ENCODE measurements around the gene BICC1. TPM values are rescaled to one million over a fixed set of nuclear protein-coding genes. Genes with fewer than 3 reads are reported as not detected.

BICC1 gene, protein sequence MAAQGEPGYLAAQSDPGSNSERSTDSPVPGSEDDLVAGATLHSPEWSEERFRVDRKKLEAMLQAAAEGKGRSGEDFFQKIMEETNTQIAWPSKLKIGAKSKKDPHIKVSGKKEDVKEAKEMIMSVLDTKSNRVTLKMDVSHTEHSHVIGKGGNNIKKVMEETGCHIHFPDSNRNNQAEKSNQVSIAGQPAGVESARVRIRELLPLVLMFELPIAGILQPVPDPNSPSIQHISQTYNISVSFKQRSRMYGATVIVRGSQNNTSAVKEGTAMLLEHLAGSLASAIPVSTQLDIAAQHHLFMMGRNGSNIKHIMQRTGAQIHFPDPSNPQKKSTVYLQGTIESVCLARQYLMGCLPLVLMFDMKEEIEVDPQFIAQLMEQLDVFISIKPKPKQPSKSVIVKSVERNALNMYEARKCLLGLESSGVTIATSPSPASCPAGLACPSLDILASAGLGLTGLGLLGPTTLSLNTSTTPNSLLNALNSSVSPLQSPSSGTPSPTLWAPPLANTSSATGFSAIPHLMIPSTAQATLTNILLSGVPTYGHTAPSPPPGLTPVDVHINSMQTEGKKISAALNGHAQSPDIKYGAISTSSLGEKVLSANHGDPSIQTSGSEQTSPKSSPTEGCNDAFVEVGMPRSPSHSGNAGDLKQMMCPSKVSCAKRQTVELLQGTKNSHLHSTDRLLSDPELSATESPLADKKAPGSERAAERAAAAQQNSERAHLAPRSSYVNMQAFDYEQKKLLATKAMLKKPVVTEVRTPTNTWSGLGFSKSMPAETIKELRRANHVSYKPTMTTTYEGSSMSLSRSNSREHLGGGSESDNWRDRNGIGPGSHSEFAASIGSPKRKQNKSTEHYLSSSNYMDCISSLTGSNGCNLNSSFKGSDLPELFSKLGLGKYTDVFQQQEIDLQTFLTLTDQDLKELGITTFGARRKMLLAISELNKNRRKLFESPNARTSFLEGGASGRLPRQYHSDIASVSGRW
- 10 to 100 TPM; 55.6 to 67.7 (median 64.8) TPM for total RNA-seq (2021; fragmentation: NEBNext Ultra II Directional; extraction: Animal tissue kit (Norgen Biotek cat#: 25700))
- long read RNA-seq, full-length matches to known transcripts = 1 of 222 reads
- long read RNA-seq, partial matches to known transcripts = 1 of 222 reads
- long read RNA-seq, other reads (novel, unspliced or antisense) = 220 of 222 reads

DNA sequence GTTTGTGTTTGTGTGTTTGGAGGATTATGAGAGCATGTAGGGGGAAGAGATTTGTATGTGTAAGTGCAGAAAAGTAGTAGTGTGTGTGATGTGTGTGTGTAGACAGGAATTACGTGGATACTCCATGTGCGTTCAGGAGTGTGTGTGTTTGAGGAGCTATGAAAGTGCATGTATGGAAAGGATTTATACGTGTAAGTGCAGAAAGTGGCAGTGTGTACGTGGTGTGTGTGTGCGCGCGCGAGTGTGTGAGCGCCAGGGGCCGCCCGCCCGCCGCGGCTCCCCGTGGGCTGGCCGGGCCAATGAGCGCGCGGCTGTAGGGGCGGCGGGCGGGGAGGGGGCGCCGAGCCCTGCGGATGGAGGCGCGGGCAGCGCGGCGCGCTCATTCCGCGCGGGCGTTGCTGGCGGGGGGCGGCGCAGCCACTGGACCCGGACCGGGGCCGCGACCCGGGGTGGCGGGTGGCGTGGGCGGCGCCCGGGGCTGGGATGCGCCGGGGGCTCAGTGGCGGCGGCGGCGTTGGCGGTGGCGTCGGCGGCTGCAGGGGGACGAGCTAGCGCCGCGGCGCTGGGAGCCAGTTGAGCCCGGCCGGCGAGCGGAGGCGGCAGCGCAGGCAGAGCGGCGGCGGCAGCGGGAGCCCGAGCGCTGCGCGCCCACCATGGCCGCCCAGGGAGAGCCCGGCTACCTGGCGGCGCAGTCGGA is at the start of gene BICC1:
BICC1 (plus strand) TSS at position 382 of the 697 bp plus-strand sequence; CDS start at position 654, 272 bp downstream.
- TF ChIP-seq, protein P1, sequence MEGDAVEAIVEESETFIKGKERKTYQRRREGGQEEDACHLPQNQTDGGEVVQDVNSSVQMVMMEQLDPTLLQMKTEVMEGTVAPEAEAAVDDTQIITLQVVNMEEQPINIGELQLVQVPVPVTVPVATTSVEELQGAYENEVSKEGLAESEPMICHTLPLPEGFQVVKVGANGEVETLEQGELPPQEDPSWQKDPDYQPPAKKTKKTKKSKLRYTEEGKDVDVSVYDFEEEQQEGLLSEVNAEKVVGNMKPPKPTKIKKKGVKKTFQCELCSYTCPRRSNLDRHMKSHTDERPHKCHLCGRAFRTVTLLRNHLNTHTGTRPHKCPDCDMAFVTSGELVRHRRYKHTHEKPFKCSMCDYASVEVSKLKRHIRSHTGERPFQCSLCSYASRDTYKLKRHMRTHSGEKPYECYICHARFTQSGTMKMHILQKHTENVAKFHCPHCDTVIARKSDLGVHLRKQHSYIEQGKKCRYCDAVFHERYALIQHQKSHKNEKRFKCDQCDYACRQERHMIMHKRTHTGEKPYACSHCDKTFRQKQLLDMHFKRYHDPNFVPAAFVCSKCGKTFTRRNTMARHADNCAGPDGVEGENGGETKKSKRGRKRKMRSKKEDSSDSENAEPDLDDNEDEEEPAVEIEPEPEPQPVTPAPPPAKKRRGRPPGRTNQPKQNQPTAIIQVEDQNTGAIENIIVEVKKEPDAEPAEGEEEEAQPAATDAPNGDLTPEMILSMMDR (IDR thresholded peaks at IDR 0.05) = peak; percentile 12; the same call in 1 of the 2 replicates
- peak within 1 kb of the TSS; percentile 90 for H3K27ac Mint-ChIP-seq
- H3K4me3 Mint-ChIP-seq = peak within 1 kb of the TSS; percentile 95
- no peaks in the 10 kb centered on the region for H3K9me3 Mint-ChIP-seq
- H3K36me3 Mint-ChIP-seq (ENCODE audit: low read depth) = peaks cover 18% of the 10 kb centered on the region
- peaks cover 2% of the 10 kb centered on the region; the same call in 1 of the 2 replicates for H3K27me3 Mint-ChIP-seq (ENCODE audit: insufficient read depth)
- H3K4me1 Mint-ChIP-seq (ENCODE audit: low read depth) = peaks cover 26% of the 10 kb centered on the region
- peak; percentile 26 for DNase-seq

DNA sequence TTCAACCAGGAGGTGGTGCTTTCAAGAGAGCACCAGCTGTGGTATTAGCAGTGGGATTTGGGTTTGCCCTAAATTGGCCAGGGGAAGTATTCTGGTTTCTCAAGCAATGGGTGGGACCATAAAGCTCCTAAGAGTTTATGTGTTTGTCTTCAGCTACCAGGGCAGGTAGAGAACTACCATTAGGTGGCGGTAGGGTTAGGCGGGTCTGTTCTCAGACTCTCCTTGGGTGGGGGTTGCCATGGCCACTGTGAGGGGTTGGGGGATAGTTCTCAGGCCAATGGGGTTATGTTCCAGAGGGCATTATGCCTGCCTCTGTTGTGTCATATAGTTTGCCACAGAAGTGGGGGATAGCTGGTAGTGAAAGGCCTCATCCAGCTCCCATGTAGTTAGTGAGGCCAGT is 47.7 kb upstream of the BICC1 start:
- H3K36me3 Mint-ChIP-seq (ENCODE audit: low read depth) = peaks cover 9% of the 10 kb centered on the region; the same call in 1 of the 2 replicates
- TF ChIP-seq, protein P1 (IDR thresholded peaks at IDR 0.05) = no peak
- DNase-seq = no peak
- H3K4me1 Mint-ChIP-seq (ENCODE audit: low read depth) = peaks cover 20% of the 10 kb centered on the region
- peaks cover 10% of the 10 kb centered on the region for H3K9me3 Mint-ChIP-seq
- H3K27me3 Mint-ChIP-seq (ENCODE audit: insufficient read depth) = no peaks in the 10 kb centered on the region; the same call in 1 of the 2 replicates
- H3K4me3 Mint-ChIP-seq = no peak overlapping the region
- no peak overlapping the region for H3K27ac Mint-ChIP-seq

DNA sequence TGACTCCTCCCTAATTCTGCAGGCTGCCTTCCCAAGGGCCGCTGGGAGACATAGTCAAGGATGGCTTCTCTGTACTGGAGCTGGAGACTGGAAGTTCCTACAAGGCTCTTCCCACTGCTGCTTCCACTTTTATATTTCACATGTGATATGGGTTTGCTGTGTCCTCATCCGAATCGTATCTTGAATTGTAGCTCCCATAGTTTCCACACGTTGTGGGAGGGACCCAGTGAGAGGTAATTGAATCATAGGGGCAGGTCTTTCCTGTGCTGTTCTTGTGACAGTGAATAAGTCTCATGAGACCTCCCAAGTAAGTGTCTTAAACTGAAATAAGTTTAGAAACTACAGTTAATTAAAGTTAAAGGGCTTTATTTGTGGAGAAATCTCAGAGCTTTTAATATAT is 47.0 kb upstream of the BICC1 start:
- Mint-ChIP-seq H3K27ac (no peak overlapping the region), H3K4me1 (ENCODE audit: low read depth) (peaks cover 20% of the 10 kb centered on the region), H3K27me3 (ENCODE audit: insufficient read depth) (no peaks in the 10 kb centered on the region; the same call in 1 of the 2 replicates), H3K36me3 (ENCODE audit: low read depth) (peaks cover 7% of the 10 kb centered on the region; the same call in 1 of the 2 replicates), H3K4me3 (no peak overlapping the region), H3K9me3 (peaks cover 10% of the 10 kb centered on the region)
- DNase-seq = no peak
- TF ChIP-seq, protein P1 (IDR thresholded peaks at IDR 0.05) = no peak

DNA sequence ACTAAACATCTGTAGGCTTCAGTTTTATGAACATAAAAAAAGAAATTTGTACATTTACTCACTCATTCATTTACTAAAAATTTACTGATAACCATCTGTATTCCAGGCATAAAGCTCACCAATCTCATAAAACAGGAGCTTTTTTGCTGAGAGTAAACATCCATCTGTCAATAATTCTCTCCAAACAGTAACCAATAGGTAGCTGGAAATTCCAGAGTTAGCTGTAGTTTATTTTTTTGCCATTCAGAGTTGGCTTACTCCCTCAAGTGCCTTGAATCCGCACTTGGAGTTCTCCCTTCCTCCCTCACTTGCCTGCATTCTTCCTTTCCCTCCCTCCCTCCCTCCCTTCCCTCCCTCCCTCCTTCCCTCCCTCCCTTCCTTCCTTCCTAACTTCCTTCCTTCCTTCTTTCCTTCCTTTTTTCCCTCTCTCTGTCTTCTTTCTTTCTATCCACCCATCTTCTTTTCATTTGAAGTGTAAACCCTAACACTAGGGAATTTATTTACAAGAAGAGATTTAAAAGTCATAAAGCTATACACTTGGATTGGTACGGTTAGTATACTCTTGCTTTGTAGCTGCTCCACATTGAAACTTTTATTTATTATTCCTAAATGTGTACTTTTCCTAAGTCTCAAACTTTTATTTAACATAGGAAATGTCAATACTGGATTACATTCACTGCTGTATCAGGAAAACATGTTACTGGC is 44.6 kb upstream of the BICC1 start:
- TF ChIP-seq, protein P1 (IDR thresholded peaks at IDR 0.05) = no peak
- Mint-ChIP-seq H3K9me3 (no peaks in the 10 kb centered on the region), H3K36me3 (ENCODE audit: low read depth) (no peaks in the 10 kb centered on the region), H3K4me1 (ENCODE audit: low read depth) (peaks cover 20% of the 10 kb centered on the region), H3K27ac (no peak overlapping the region), H3K27me3 (ENCODE audit: insufficient read depth) (no peaks in the 10 kb centered on the region), H3K4me3 (no peak overlapping the region)
- no peak for DNase-seq
